Neutrophil (primary cell): ENCODE measurements around the gene MED8.

ENCODE experiments used
- H3K27ac ChIP-seq: fragments of 200-600 bp; sonication (generic); 2 replicates; pipeline ENCODE4 v1.5.1; 2016; ENCODE audit warnings: mild to moderate bottlenecking, moderate library complexity
- H3K27me3 ChIP-seq: fragments of 200-600 bp; sonication (generic); 2 replicates; pipeline ENCODE4 v1.6.0; 2016; ENCODE audit warnings: mild to moderate bottlenecking
- H3K36me3 ChIP-seq: fragments of 200-600 bp; sonication (generic); 2 replicates; pipeline ENCODE4 v1.5.1; 2017
- H3K4me1 ChIP-seq, 2 experiments: fragments of 200-600 bp in 1 of 2; sonication (generic) in 1 of 2; 1 replicate in 1 of 2; 2 replicates in 1 of 2; pipeline versions ENCODE4 v1.5.1 to v1.6.1; 2013 to 2016; ENCODE audit warnings: low read depth in 1 of 2, low read length in 1 of 2, mild to moderate bottlenecking in 1 of 2, moderate library complexity in 1 of 2; ENCODE audit not compliant: control insufficient read depth in 1 of 2, insufficient read depth in 1 of 2
- H3K4me3 ChIP-seq, 2 experiments: fragments of 200-600 bp in 1 of 2; sonication (generic) in 1 of 2; 1 replicate in 1 of 2; 2 replicates in 1 of 2; pipeline ENCODE4 v1.5.1; 2013 to 2016; ENCODE audit warnings: low read depth in 1 of 2, low read length in 1 of 2, mild to moderate bottlenecking in 1 of 2, moderate library complexity in 1 of 2
- H3K9me3 ChIP-seq: fragments of 200-600 bp; sonication (generic); 2 replicates; pipeline ENCODE4 v1.5.1; 2016
- CTCF ChIP-seq: fragments of 200-600 bp; sonication (generic); IDR thresholded peaks from 2 replicates; pipeline ENCODE4 v1.5.1; 2016; ENCODE audit warnings: antibody characterized with exemption

MED8 gene

GRCh38 chr1:43382027-43382779 lies 7.4 kb downstream of the MED8 start:
- Histone ChIP-seq H3K9me3 (no peaks in the 10 kb centered on the region), H3K36me3 (peaks cover 73% of the 10 kb centered on the region), H3K4me1 (peaks cover 18 to 20% of the 10 kb centered on the region in 2 experiments), H3K4me3 (no peak overlapping the region), H3K27me3 (no peaks in the 10 kb centered on the region), H3K27ac (peak overlapping the region; percentile 64)
- no peak for TF ChIP-seq CTCF

DNA sequence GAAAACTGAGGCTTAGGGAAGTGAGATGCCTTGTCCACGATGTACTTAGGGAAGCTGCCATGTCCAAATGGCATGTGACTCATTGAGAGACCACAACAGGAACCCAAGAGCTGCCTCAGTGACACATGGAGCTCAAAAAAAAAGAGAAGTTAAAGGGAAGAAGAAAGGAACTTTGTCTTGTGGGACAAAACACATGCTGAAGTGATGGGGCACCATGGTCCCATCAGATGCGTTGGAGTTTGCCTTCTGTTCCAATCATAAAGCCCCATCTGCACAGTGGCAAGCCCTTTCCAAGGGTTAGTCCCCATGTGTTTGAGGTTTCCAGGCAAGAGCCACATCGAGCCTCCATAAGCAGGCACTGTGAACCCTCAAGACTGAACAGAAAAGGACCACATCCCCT lies 8.0 kb downstream of the MED8 start:
- Histone ChIP-seq H3K27me3 (no peaks in the 10 kb centered on the region), H3K27ac (peak overlapping the region; percentile 64), H3K9me3 (no peaks in the 10 kb centered on the region), H3K36me3 (peaks cover 67% of the 10 kb centered on the region), H3K4me3 (no peak overlapping the region), H3K4me1 (peaks cover 13 to 14% of the 10 kb centered on the region in 2 experiments)
- TF ChIP-seq CTCF: no peak

DNA sequence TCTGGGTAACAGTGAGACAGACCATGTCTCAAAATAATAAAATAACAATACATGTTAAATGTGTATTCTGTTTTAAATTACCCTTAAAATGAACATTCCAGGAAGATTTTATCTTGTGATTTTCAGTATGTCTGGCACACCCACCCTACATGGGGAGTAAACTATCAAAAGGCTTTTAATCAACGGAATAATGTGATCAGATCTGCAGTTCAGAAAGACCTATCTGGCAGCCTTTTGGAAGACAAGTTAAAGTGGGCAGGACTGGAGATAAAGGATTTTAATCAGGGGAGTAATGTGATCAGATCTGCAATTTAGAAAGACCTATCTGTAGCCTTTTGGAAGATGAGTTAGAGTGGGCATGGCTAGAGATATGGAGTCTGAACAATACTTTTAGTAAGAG lies 10.1 kb downstream of the MED8 start:
- H3K4me1 ChIP-seq: peaks cover 11 to 13% of the 10 kb centered on the region in 2 experiments
- no peak for TF ChIP-seq CTCF
- no peak overlapping the region for H3K27ac ChIP-seq
- H3K27me3 ChIP-seq: no peaks in the 10 kb centered on the region
- peaks cover 45% of the 10 kb centered on the region for H3K36me3 ChIP-seq
- no peaks in the 10 kb centered on the region for H3K9me3 ChIP-seq
- H3K4me3 ChIP-seq: no peak overlapping the region

DNA sequence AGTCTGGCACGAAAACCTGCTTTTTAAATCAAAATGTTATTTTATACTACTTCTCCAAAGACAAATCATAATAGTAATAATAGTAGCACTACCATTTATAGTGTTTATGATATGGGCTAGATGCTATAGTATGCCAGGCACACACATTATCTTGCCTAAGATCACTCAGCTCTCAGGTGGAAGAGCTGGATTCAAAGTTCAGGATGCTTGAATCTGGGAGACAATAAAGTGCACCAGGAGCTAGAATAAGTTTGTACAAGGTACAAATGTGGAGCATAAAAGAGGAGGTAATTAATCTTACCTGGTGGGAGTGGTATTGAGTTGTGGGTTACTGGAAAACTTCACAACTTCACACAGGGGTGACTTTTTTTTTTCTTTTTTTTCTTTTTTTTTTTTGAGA lies 11.8 kb downstream of the MED8 start:
- H3K4me1 ChIP-seq: peaks cover 11 to 13% of the 10 kb centered on the region in 2 experiments

GRCh38 chr1:43376723-43377235 lies 12.8 kb downstream of the MED8 start:
- H3K4me1 ChIP-seq: peaks cover 5% of the 10 kb centered on the region in 2 experiments
- H3K4me3 ChIP-seq: no peak overlapping the region
- no peaks in the 10 kb centered on the region for H3K9me3 ChIP-seq
- no peak for TF ChIP-seq CTCF
- no peaks in the 10 kb centered on the region for H3K27me3 ChIP-seq
- H3K27ac ChIP-seq: no peak overlapping the region
- peaks cover 33% of the 10 kb centered on the region for H3K36me3 ChIP-seq

More for the DNA sequence above, 11.8 kb downstream of the MED8 start:
- H3K36me3 ChIP-seq: peaks cover 37% of the 10 kb centered on the region
- no peaks in the 10 kb centered on the region for H3K9me3 ChIP-seq
- TF ChIP-seq CTCF: no peak
- no peaks in the 10 kb centered on the region for H3K27me3 ChIP-seq
- H3K27ac ChIP-seq: no peak overlapping the region
- H3K4me3 ChIP-seq: no peak overlapping the region
